Spleen (tissue), 7 donors: Measurements from ENCODE around the gene VGLL4.

Experiments used
- CTCF ChIP-seq, 11 experiments: fragments of 200-600 bp in 7 of 11; fragments of 450-650 bp in 4 of 11; sonication (generic) in 4 of 11; IDR thresholded peaks in 8 of 11; conservative IDR thresholded peaks in 3 of 11; 1 replicate in 7 of 11; 2 replicates in 4 of 11; pipeline versions ENCODE4 v1.4.0 to v1.8.0; 2016 to 2021; ENCODE audit warnings: antibody characterized with exemption in 11 of 11, inconsistent platforms in 4 of 11, mild to moderate bottlenecking in 1 of 11
- POLR2AphosphoS5 ChIP-seq, 3 donors: sonication (generic); formaldehyde crosslinking; IDR thresholded peaks; one replicate each; pipeline ENCODE4 v1.5.1; 2017; ENCODE audit warnings: antibody characterized with exemption in 3 of 3
- donor health status: DM: no; HTN: no; CAD: no; lungs with moderate emphysema.
- donor health status: DM: no; HTN: no; CAD: no.
- donor health status: DM: no; HTN: no; CAD: no.

GRCh38 chr3:11565932-11566331, 77.8 kb downstream of the VGLL4 start:
- TF ChIP-seq CTCF (IDR thresholded peaks at IDR 0.05 in 8 of 11, conservative IDR thresholded peaks at IDR 0.05 in 3 of 11) (no peak), POLR2AphosphoS5 (IDR thresholded peaks at IDR 0.05) (no peak)
